ENCODE measurements around the gene DENND1A. TPM values are rescaled to one million over a fixed set of nuclear protein-coding genes. Genes with fewer than 3 reads are reported as not detected.
"Not testable (repeated sequence)": the region's sequence is repeated elsewhere in the genome, so short reads cannot be mapped to it uniquely, and the experiment has no call there.

DENND1A gene, protein sequence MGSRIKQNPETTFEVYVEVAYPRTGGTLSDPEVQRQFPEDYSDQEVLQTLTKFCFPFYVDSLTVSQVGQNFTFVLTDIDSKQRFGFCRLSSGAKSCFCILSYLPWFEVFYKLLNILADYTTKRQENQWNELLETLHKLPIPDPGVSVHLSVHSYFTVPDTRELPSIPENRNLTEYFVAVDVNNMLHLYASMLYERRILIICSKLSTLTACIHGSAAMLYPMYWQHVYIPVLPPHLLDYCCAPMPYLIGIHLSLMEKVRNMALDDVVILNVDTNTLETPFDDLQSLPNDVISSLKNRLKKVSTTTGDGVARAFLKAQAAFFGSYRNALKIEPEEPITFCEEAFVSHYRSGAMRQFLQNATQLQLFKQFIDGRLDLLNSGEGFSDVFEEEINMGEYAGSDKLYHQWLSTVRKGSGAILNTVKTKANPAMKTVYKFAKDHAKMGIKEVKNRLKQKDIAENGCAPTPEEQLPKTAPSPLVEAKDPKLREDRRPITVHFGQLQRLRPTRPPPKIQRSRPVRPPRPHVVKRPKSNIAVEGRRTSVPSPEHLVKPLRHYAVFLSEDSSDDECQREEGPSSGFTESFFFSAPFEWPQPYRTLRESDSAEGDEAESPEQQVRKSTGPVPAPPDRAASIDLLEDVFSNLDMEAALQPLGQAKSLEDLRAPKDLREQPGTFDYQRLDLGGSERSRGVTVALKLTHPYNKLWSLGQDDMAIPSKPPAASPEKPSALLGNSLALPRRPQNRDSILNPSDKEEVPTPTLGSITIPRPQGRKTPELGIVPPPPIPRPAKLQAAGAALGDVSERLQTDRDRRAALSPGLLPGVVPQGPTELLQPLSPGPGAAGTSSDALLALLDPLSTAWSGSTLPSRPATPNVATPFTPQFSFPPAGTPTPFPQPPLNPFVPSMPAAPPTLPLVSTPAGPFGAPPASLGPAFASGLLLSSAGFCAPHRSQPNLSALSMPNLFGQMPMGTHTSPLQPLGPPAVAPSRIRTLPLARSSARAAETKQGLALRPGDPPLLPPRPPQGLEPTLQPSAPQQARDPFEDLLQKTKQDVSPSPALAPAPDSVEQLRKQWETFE
- 16.7 TPM for polyA plus RNA-seq (ENCODE audit: insufficient read length)

DNA sequence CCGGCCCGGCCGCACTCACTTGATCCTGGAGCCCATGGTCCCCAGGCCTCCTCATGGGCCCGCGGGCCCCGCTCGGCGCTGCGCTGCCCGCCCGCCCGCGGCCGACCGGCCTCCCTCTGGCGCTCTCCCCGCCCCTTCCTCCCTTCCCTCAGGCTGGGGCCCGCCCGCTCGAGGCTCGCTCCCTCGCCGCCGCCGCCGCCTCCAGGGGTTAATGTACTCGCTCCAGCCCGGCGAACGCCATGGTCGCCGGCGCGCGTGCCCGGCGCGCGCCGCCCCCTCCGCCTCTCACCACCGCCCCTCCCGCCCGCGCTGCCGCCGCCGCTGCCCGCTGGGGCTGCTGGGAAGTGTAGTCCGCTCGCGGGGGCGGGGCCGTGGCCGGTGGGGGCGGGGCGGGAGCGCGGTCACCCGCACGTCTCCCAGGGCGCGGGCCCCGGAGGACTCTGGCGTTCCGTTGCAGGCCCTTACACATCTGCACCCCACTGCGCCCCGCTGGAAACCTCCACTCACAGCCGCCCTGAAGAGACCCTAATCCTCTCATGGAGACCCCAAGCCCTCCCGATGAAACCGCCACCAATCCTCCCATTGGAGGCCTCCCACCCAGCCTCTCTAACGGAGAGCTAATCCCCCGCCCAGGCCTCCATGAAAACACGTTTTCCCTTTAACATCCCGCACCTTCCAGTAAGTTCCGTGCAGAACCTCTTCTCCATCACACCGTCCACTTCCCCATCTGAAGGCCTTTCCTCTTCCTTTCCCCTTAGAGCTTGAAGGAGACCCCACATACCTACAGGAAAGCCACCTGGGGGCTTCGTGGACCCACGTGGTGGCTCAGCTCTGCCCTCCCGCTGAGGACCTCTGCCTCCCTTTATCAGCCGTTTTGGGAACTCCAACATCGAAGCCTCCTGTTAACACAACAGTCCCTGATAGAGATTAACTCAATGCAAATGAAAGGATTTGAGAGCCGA is at the start of gene DENND1A:
DENND1A (minus strand) TSS at position 257 of the 962 bp plus-strand sequence; CDS start at position 36, 221 bp downstream.
- peak; percentile 92 for DNase-seq

DNA sequence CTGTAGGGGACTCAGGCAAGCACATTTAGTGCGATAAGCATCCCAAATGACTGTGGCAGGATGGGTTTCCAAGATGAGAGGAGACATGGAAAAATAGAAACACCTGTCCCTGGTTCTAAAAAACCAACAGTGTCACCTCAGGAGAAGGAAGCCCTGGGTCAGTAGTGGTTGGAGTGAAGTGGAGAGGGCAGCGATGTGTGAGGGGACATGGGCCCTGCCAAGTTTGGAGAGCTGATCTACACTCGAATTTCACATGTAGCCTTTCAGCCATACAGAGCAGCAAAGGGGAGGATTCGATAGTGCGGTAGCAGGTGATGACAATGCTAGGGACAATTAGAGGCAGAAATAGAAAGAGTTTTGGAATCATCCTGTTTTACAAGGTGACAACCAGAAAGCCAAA is 49.1 kb upstream of the DENND1A start:
- no peak for DNase-seq

DNA sequence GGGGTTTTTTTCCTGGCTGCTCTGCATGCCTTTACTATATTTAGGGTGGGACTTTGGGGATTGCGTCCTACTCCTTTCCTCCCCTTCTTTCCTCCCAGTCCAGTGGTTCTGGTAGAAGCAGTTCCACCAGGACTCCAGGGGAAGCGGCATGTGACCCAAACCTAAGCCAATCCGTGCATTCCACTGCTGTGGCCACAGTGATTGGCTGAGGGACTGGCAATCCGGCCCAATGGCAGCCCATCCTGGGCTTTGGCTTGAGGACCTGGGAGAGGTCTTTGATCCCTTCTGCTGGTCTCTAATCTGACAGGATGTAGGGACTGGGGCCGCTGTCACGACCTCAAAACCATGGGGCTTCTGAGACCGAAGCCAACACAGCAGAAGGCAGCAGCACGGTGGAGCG is 46.7 kb upstream of the DENND1A start:
- not testable (repeated sequence) for DNase-seq

DNA sequence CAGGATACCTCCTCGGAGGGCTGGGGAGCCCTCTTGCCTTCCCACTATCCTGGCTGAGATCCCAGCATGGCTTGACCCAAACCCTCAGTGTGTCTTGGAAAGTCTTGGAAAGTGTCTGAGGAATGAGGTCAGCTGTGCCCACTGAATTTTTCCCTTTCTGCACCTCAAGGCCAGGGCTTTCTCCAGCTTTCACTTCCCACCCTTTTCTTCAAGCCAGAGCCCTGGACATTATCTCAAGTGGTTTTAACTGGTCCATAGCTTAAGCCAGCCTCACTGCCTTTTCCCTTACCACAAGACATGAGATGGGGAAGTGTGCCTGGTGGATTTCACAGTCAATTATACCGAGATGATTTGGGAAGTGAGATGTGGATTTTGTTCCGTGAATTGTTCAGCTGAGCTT is 45.9 kb upstream of the DENND1A start:
- DNase-seq = no peak

DNA sequence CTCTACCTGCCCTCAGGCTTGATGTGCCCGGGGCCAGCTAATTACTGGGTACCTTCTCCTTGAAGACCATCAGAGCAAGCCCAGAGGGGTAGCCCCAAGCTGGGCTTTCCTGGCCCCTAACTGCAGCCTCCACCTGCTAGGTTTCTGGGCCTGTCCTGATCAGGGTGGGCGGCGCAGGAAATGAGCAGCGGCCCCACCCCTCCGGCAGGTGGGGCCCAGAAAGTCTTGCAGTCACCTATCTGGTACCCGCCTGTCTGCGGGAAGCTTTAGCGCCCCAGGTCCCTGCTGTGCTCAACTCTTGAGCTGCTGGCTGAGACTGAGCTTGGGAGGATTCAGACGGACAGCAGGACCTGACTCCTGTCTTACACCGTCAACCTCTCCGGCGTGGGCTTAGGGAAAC is 44.5 kb upstream of the DENND1A start:
- DNase-seq = no peak

DNA sequence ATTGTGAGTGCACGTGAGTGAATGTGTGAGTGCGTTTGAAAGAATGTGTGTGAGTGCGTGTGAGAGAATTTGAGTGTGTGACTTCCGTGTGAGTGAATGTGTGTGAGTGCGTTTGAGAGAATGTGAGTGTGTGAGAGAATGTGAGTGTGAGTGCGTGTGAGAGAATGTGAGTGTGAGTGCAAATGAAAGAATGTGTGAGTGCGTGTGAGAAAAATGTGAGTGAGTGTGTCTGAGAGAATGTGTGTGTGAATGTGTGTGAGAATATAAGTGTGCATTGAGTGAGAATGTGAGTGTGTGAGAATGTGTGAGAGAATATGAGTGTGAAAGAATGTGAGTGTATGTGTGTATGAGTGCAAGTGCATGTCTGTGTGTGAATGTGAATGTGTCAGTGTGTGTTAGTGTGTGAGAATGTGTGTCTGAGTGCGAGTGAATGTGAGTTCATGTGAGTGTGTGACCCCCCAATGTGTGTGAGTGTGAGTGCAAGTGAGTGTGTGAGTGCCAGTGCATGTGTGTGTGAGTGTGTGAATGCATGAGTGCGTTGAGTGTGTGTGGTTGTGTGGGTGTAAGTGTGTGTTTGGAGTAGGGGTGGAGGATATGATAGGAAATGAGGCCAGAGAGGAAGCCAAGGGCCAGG is 43.8 kb upstream of the DENND1A start:
- DNase-seq = no peak

DNA sequence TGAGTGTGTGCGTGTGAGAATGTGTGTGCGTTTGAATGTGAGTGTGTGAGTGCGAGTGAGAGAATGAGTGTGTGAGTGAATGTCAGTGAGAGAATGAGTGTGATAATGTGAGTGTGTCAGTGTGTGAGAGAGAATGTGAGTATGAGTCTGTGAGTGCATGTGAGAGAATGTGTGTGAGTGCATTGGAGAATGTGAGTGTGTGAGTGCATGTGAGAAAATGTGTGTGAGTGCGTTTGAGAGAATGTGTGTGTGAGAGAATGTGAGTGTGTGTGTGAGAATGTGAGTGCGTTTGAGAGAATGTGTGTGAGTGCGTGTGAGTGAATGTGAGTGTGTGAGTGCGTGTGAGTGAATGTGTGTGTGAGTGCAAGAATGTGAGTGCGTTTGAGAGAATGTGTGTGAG is 42.7 kb upstream of the DENND1A start:
- no peak for DNase-seq

DNA sequence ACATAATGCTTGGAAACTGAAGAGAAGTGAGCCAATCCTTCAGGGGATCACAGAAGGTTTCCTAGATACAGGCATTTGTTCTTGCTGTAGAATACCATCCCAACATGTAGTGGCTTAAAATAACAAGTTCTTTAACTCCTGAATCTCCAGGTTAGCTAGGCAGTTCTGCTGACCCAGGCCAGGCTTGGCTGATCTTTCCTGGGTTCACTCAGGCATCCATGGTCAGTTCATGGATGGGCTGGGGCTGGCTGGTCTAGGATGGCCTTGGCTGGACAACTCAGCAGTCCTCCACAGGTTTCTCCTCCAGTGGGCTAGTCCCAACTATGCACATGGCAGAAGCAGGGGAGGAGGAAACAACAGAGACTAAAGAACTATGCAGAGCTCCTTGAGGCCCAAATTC is 37.4 kb upstream of the DENND1A start:
- no peak for DNase-seq

DNA sequence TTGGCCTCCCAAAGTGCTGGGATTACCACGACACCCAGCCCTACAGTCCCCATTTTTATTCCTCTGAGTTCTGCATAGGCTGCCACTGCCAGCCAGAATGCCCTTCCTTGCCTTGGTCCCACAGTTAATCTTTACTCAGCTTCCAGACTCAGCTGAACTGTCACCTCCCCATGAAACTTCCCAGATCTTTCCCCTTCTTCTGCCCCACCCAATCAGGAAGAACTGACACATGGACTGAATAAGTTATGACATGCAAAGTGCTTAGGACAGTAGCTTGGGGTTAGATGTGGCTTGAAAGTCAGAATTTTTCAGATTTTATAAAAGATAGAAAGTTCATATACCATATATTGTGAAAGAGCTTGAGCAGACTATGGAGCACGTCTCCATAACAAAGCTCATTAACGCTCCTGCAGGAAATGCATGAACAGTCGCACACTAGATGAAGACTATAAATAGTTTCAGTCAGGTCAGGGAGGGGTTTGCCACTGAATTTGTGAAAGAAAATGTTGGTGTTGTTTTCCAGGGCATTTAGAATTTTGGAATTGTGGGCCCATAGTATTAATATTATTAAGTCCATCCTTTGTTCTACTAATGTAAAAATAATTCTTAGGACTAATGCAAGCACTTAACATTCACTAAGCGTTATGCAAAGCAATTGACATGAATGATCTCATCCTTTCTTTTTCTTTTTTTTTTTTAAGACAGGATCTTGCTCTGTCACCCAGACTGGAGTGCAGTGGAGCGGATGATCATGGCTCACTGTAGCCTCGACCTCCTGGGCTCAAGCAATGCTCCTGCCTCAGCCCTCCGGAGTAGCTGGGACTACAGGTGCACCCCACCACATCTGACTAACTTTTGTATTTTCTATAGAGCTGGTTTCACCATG is 36.1 kb upstream of the DENND1A start:
- DNase-seq = no peak

DNA sequence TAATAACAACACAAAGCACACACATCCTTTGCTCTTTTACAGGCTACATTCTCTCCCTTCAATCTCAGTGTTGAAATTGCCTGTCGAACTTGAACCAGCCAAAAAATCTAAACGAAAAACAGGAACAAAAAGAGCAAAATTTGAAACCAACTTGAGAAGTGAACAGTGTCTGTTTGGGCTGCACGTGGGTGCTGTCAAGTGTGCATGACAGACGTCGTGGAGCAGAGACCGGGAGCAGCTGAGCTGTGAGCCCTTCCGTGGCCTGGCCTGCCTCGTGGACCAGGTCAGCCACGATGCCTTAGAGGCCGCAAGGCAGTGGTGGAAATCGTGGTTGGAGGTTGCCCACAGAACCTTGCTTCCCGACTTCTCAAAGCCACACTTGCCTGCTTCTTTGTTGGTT is 34.8 kb upstream of the DENND1A start:
- no peak for DNase-seq

DNA sequence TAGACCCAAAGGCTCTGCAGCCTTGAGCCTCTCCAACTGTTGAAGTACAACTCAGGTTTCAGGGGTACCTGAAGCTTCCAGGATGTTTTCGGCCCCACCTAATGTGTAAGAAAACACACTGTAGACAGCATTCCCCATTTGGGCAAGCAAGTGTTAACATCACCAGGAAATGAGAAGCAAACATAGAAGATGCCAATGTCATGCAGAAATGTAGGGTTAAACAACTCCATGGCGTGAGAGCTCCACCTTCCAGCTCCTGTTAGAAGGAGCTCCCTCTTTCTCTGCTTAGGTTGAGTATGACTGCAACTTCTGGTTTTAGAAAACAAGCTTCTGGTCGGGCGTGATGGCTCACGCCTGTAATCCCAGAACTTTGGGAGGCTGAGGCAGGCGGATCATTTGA is 31.0 kb upstream of the DENND1A start:
- no peak for DNase-seq

DNA sequence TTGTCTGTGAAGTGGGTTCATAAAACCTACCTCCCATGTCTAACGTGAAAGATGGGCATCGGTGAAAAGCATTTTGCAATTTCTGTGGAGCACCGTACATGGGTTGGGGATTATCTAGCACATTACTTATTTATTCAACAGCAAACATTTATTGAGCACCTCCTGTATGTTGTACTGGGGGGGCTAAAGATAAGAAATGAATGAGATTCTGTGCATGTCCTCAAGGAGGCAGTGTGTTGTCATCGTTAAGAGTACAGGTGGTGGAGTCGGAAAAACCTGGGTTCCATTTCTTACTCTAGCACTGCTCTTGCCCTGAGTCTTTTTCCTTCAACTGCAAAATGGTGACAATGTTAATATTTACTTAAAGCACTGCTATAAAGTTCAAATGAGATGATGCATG is 30.4 kb upstream of the DENND1A start:
- DNase-seq = no peak

DNA sequence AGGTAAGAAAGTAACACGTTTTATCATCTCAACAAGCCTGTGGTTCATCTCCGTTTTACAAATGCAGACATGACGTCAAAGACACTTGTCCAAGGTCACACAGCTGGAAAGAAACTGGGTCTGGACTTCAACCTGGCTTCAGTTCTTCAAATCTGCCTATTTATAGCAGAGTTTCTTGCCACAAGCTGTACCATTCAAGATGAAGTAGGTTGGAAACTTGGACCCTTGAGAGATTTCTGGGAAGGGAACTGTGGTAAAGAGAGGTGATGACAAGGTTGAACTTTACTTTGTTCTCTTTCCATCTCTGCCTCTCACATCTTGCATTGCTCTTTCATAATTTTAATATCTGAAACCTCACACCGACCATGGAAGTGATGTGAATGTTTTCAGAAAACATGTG is 29.9 kb upstream of the DENND1A start:
- DNase-seq = no peak

DNA sequence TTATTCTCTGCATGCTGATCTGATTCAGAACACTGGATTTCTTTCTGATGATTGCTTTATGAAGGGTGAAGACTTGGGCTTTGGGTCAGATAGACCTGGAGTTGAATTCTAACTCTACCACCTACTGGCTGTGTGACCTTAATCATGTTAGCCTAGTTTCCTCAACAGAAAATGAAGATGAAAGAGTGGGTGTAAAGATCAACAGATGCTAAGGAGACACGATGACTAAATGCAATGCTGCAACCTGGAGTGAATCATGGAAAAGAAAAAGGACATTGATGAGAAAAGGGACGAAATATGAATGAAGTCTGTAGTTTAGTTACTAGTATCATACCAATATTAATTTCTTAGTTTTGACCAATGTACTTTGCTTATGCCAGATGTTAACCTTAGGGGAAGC is 27.8 kb upstream of the DENND1A start:
- DNase-seq = no peak

DNA sequence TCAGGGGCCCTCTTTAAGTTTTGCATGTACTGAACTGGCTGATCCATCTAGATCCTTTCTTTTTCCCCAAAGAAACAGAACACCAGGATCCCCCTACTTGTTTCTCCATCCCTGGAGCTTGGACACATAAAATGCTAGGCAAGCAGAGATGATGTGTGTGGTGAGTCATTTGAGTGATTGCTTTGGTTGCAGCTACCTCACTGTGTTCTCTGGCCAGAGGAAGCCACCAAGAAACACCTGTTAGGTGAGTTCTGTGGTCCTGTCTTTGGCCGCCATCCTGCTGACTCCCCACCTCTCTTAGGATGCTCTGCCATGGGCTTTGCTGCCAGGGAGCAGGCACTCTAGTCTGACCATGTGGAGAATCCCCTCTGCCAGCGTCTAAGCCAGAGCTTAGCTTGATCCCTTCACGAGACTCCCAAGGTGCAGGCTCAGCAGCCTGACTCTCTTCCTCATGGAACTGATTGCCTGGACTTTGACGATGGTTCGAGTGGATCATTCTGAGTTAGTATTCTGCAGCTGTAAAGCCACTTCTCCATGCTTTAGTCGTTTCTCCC is 27.3 kb upstream of the DENND1A start:
- no peak for DNase-seq

DNA sequence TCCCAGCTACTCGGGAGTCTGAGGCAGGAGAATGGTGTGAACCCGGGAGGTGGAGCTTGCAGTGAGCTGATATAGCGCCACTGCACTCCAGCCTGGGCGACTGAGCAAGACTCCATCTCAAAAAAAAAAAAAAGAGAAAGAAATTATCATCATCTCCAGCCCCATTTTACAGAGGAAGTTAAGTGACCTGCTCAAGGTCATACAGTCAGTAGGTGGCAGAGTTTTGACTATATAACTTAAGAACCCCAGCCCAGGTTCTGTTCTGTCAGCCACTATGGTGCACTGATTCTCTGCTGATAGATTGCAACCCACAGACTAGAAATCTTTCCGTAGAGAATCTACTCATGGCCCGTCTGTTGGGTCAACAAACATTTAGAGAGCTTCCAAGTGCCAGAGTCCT is 25.7 kb upstream of the DENND1A start:
- no peak for DNase-seq

DNA sequence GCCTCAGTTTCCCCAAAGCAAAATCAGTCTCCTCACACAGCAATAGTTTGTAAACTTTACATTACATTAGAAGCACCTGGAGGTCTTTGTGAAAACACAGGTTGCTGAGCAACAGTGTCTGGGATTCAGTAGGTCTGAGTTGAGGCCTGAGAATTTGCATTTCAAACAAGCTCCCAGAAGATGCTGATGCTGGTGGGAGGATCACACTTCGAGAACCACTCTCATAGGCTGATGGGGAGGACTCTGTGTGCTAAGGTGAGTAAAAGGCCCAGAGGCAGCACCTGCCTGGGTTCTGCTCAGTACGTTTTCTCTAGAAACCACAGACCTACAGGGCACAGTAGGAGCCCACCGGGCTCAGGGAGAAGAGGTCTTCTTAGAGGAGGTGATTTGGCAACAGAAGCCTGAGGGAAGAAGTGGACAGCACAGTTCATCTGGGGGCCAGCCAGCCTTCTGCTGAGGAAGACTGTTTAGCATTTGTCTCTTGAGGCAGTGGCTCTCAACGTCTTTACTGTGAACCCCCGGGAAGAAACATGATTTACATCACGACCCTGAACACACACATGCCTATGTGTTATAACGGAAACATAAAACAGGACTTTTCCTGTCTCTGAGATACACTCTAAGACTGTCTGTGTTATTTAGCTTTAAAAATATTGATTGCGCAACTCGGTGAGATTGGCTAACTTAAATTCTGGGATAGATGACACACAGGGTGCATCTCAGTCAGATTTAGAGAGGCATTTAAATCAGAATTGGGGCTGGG is 24.8 kb upstream of the DENND1A start:
- DNase-seq = no peak

DNA sequence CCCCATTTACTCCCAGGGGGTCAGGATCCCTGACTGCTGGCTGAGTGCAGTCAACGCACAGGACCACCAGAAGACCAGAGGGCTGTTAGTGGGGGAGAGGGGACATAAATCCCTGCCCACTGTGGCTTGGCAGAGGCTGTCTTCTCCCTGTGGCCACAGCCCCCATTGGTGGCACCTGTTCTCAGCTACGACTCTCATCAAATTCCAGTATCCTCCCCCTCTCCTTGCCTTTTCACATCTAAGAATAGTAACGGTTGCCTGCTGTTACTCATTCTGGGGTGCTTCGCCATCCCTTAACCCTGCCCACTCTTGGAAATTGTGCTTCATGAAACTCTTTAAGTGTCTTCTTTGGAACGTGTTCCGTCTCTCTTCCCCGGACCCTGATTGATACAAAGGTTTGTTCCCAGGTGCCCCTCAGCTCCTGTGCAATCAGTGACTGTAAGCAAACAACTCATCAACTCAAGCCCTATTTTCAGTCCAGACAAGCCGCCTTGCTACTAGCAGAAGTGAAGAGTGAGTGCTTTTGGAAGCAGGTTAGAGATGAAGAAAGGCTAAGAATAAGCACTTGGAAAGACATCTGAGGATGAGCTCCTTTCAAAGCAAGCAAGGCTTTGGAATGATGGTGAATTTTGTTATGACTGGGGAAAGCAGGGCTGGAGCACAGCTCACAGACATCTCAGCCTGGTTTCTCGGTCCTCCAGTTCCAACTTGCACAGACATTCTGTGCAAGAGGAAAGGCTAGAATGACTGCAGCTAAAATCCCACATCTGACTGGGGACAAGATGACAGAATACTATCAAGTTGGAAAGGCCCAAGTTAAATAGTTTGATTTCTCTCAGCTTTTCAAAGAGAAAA is 22.9 kb upstream of the DENND1A start:
- DNase-seq = no peak

All from hindlimb muscle (tissue), 1 donor.